GM12874 (cell line): Measurements from ENCODE around the gene SUGP1.

Experiments used
- TF ChIP-seq, protein P1 (sequence below): IDR thresholded peaks from 2 replicates; pipeline ENCODE4 v1.5.1; 2011; ENCODE audit warnings: low read depth, mild to moderate bottlenecking, control low read depth, low read length, moderate library complexity; ENCODE audit not compliant: insufficient read depth

SUGP1 gene

DNA sequence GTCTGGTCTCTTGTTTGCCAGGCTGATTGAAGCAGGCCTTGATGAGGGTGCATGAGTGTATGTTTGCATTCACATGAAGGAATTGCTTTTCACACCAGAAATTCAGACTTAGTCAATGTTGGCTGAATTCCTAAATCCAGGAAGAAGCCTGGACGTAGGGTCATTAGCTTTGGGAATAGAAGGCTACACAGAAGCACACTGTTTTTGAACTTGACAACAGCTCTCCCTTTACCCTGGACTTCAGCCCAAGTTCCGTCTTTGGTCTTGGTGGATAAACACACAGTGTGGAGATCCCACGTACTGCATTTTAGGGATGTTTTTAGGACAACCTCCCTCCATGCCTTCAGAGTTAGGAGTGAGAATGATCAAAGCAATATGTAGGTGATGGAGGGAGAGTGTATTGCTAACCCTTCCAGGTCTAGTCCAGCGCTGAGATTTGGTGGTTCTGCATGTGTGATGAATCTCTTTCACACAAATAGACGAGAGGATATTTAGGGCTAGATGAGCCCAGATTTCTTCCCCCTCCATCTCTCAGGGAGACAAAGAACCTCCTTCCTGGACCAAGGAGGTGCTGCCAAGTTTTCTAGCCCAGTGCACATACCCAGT is 70.0 kb downstream of the SUGP1 start:
- TF ChIP-seq, protein P1, sequence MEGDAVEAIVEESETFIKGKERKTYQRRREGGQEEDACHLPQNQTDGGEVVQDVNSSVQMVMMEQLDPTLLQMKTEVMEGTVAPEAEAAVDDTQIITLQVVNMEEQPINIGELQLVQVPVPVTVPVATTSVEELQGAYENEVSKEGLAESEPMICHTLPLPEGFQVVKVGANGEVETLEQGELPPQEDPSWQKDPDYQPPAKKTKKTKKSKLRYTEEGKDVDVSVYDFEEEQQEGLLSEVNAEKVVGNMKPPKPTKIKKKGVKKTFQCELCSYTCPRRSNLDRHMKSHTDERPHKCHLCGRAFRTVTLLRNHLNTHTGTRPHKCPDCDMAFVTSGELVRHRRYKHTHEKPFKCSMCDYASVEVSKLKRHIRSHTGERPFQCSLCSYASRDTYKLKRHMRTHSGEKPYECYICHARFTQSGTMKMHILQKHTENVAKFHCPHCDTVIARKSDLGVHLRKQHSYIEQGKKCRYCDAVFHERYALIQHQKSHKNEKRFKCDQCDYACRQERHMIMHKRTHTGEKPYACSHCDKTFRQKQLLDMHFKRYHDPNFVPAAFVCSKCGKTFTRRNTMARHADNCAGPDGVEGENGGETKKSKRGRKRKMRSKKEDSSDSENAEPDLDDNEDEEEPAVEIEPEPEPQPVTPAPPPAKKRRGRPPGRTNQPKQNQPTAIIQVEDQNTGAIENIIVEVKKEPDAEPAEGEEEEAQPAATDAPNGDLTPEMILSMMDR: no peak

DNA sequence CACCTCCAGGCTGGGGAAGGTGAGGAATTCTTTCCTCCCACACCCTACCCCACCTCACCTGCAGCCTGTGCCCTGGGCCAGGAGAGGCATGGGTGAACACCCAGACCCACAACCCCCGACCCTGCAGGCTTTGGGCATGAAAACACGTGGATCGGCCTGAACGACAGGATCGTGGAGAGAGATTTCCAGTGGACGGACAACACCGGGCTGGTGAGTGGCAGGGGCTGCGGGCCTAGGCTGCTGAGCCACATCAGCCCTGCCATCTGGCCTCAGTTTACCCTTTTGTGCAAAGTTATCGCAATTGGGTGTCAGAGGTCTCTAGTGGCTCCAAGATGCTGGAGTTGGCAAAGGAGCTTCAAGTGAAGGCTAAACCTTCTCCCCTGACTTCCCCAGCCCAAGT is 79.8 kb downstream of the SUGP1 start:
- TF ChIP-seq, protein P1: no peak

DNA sequence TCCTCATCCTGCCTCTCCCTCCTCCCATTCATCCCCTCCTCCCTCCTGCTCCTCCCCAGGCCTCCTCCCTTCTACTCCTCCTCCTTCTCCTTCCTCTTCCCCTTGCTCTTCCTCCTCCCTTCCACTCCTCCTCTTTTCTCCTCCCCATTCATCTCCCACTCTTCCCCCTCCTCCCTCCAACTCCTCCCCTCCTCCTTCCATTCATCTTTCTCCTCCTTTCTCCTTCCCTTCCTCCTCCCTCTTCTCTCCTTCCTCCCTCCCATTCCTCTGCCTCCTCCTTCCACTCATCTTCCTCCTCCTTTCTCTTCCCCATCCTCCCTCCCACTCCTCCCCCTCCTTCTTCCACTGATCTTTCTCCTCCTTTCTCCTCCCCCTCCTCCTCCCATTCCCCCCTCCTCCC is 80.6 kb downstream of the SUGP1 start:
- TF ChIP-seq, protein P1: no peak

DNA sequence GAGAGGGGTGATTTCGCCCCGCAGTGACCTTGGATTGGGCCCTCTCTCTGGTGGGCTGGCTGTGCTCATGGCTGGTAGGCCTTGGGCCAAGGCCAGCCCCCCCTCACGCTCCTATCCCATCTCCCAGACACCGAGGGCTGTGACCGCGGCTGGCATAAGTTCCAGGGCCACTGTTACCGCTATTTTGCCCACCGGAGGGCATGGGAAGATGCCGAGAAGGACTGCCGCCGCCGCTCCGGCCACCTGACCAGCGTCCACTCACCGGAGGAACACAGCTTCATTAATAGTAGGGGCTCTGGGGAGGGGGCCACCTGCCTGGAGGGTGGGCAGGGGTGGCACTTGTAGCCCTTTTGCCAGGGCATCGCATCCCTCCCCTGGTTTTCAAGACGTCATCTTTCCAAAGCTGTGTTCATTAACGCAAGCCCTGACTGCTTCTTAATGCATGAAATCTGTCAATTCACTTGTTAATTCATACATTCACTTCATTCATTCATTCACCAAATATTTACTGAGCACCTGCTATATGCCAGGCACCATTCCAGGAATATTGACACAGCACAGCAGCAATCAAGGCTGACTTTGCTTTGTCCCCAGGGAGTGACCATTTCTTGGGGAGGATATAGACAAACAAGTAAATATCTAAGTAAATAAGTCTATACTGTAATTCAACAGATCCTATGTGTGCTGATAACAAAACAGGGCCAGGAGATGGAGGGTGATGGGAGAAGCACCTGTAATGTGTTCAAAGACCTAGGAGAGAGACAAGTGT is 82.0 kb downstream of the SUGP1 start:
- TF ChIP-seq, protein P1: no peak

DNA sequence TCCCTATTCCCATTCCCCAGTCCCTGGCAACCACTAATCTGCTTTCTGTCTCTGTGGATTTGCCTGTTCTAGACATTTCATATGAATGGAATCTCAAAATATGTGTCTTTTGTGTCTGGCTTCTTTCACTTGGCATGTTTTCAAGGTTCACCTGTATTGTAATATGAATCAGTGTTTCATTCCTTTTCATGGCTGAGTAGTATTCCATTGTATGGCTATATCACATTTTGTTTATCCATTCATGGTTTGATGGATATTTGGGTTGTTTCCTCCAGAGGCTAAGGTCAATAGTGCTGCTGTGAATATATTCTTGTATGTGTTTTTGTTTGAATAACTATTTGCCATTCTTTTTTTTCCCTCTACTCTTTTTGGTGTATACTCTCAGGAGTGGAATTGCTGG is 84.1 kb downstream of the SUGP1 start:
- TF ChIP-seq, protein P1: no peak

DNA sequence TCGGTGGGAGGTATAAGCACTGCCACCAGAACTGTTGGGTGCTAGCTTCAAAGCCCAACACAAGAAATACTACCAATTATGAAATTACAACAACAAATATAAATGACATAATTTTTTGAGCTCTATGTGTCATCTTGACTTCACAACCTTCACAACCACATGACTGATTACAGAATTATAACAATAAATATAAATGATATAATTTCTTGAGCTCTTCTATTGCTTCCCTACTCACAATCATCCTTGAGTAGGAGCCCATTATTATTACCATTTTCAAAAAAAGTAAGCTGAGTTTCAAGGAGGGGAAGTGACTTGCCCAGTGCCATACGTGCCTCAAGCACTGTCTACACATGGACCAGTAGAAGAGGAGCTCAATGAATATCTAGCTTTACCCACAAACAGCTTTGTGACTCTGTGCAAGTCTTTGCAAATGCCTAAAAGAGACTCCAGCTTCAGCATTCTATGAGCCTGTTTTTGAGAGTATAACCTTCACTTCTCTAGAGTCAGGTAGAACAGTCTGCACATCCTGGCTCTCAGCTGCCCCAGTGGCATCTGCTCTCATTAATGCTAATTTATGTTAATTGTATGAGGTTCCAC is 86.0 kb downstream of the SUGP1 start:
- TF ChIP-seq, protein P1: no peak

DNA sequence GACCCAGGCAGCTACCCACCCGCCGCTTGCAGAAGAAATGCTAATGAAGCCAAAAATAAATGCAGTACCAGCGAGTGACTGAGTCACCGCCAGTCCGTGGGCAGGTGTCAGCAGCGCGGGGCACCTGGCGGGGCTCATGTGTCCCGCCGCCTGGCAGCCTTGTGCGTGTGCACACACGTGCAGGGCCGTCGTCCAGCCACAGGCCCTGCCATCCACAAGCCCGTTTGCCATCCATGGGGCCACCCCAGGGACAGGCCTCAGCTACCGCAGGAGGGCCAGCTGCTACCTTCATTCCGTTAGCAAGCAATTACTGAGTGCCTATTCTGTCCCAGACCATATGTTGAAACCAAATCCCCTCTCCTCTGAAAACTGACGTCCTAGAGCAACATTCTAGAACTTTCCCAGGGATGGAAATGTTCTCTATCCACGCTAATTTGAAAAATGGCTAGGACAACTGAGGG is 88.0 kb downstream of the SUGP1 start:
- TF ChIP-seq, protein P1: no peak
